Measurements from ENCODE around the gene SLC25A42. TPM values are rescaled to one million over a fixed set of nuclear protein-coding genes. Genes with fewer than 3 reads are reported as not detected.

The SLC25A42 gene
- total and polyA plus RNA-seq, 2 of the 13 experiments (the other 11 are each of a cell fraction or from before 2014, with no cell fraction given): 12.8 to 18.3 TPM

- TF ChIP-seq AHDC1 (CRISPR knock-in tag; IDR thresholded peaks at IDR 0.05; ENCODE audit: borderline replicate concordance) (no peak), MBD4 (IDR thresholded peaks at IDR 0.05; ENCODE audit: borderline replicate concordance, low read length) (no peak), CAMTA2 (CRISPR knock-in tag; IDR thresholded peaks at IDR 0.05; ENCODE audit: borderline replicate concordance) (no peak), THRA (CRISPR knock-in tag; IDR thresholded peaks at IDR 0.05; ENCODE audit: borderline replicate concordance) (no peak), ZBTB3 (CRISPR knock-in tag; IDR thresholded peaks at IDR 0.05; ENCODE audit: borderline replicate concordance, low read depth) (no peak), ZNF446 (CRISPR knock-in tag; IDR thresholded peaks at IDR 0.05) (no peak), ZNF350 (CRISPR knock-in tag; IDR thresholded peaks at IDR 0.05; ENCODE audit: borderline replicate concordance, low read depth) (no peak), THYN1 (CRISPR knock-in tag; IDR thresholded peaks at IDR 0.05; ENCODE audit: borderline replicate concordance, low read depth) (no peak), ZBTB38 (CRISPR knock-in tag; IDR thresholded peaks at IDR 0.05) (peak; percentile 43; the same call in 1 of the 2 replicates), CHD2 (IDR thresholded peaks at IDR 0.05; ENCODE audit: low read depth, low read length) (no peak), MXI1 (IDR thresholded peaks at IDR 0.05; ENCODE audit: borderline replicate concordance, low read depth, low read length) (0 out of 3 replicates have a peak, but pooled peaks have one; percentile 15), ZNF83 (CRISPR knock-in tag; IDR thresholded peaks at IDR 0.05; ENCODE audit: borderline replicate concordance) (no peak), ZFP37 (CRISPR knock-in tag; IDR thresholded peaks at IDR 0.05; ENCODE audit: borderline replicate concordance) (no peak), ZFP36L1 (CRISPR knock-in tag; IDR thresholded peaks at IDR 0.05) (no peak)
Measured at GRCh38 chr19:19053508-19054314, 10.1 kb upstream of the SLC25A42 start (continued).

Measured in HepG2 (cell line).